Osteoblast (primary cell): ENCODE data around the gene CEP85L. TPM values are rescaled to one million over a fixed set of nuclear protein-coding genes. Genes with fewer than 3 reads are reported as not detected.

Source experiments
- DNase-seq: peaks from one replicate; pipeline ENCODE4 v3.0.0; 2011; ENCODE audit warnings: low spot score, mixed read lengths; ENCODE audit not compliant: insufficient read length; ENCODE audit errors: missing footprints
- H2AFZ ChIP-seq: 2 replicates; pipeline ENCODE4 v1.6.0; 2011; ENCODE audit warnings: mild to moderate bottlenecking, low read length
- H3K27ac ChIP-seq: 2 replicates; pipeline ENCODE4 v1.5.1; 2011; ENCODE audit warnings: mild to moderate bottlenecking, low read depth, low read length, moderate library complexity
- H3K27me3 ChIP-seq: 2 replicates; pipeline ENCODE4 v1.6.0; 2012; ENCODE audit warnings: mild to moderate bottlenecking, control low read depth, inconsistent platforms, low read length, moderate library complexity; ENCODE audit not compliant: insufficient read depth
- H3K36me3 ChIP-seq: 2 replicates; pipeline ENCODE4 v1.5.1; 2011; ENCODE audit warnings: mild to moderate bottlenecking, low read length, control low read depth, moderate library complexity; ENCODE audit not compliant: insufficient read depth
- H3K4me1 ChIP-seq: 2 replicates; pipeline ENCODE4 v1.5.1; 2011; ENCODE audit warnings: mild to moderate bottlenecking, low read length, control low read depth, moderate library complexity; ENCODE audit not compliant: insufficient read depth
- H3K4me2 ChIP-seq: 2 replicates; pipeline ENCODE4 v1.6.0; 2011; ENCODE audit warnings: mild to moderate bottlenecking, low read length; ENCODE audit not compliant: insufficient read depth
- H3K4me3 ChIP-seq: fragments of 200-600 bp; sonication (generic); 3 replicates; pipeline ENCODE4 v1.5.1; 2012; ENCODE audit warnings: mild to moderate bottlenecking, low read length, inconsistent platforms; ENCODE audit not compliant: insufficient read depth
- H3K79me2 ChIP-seq: 2 replicates; pipeline ENCODE4 v1.6.0; 2012; ENCODE audit warnings: mild to moderate bottlenecking, low read length, control low read depth, inconsistent platforms; ENCODE audit not compliant: insufficient read depth
- H3K9me3 ChIP-seq: 2 replicates; pipeline ENCODE4 v1.5.1; 2011; ENCODE audit warnings: low read depth, low read length, control low read depth
- H4K20me1 ChIP-seq: 2 replicates; pipeline ENCODE4 v1.6.0; 2012; ENCODE audit warnings: mild to moderate bottlenecking, low read length, control low read depth; ENCODE audit not compliant: insufficient read depth
- CTCF ChIP-seq: IDR thresholded peaks from 2 replicates; pipeline ENCODE4 v1.5.1; 2011; ENCODE audit warnings: mild to moderate bottlenecking, low read depth, low read length, moderate library complexity; ENCODE audit errors: extremely low read depth
- total RNA-seq: library from RNA; depleted of rRNA; stranded (reverse); fragments of >200 nt; gene quantifications from 2 replicates; pipeline ENCODE4 v1.2.3, GENCODE V29; 2012

The CEP85L gene
- total RNA-seq, 1 donor, result 15.2 TPM

DNA sequence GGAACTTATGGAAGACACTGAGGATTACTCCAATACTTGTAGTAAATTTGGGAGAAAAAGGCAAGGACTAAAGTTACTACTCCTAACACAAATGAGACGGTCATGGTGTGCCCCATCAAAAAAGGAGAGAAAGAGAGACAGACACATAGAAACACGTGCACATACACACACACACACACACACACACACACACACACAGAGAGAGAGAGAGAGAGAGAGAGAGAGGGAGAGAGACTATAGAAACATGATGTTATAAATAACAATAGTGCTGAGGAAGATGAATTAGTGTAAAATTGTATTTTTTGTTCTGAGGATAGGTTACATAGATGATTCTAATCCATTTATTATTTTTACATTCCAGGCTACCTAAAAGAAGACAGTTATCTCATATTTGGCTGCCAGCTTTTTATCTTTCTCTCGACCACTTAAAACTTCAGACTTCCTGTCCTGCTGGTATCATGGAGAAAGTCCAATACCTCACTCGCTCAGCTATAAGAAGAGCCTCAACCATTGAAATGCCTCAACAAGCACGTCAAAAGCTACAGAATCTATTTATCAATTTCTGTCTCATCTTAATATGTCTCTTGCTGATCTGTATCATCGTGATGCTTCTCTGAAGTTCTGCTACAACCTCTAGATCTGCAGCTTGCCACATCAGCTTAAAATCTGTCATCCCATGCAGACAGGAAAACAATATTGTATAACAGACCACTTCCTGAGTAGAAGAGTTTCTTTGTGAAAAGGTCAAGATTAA is 92.8 kb downstream of the CEP85L start:
- Histone ChIP-seq H3K79me2 (peaks cover 16% of the 10 kb centered on the region), H3K36me3 (no peaks in the 10 kb centered on the region), H4K20me1 (peaks cover 6% of the 10 kb centered on the region), H3K9me3 (no peaks in the 10 kb centered on the region), H3K27ac (no peak overlapping the region), H3K4me2 (no peak overlapping the region), H3K27me3 (no peaks in the 10 kb centered on the region), H3K4me1 (peaks cover 8% of the 10 kb centered on the region), H2AFZ (no peak overlapping the region), H3K4me3 (no peak overlapping the region)
- TF ChIP-seq CTCF, result no peak
- no peak for DNase-seq

DNA sequence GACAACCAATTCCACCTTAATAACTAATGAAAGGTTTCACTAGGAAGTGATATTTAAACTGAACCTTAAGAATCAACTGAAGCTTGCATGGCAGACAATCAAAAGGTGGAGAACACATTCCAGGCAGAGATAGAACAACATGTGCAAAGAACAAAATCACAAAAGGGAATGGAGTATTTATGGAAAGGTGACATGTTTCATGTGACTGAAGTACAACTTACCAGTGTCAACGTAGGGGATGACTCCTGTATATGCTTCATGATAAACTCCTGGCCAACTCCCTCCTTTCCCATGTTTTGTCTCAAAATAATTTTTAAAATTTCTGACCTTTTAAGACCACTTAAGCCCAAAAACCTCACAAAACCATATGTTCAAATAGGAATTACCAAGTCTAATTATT is 96.7 kb downstream of the CEP85L start:
- Histone ChIP-seq H3K27ac (no peak overlapping the region), H3K4me3 (no peak overlapping the region), H3K4me2 (no peak overlapping the region), H3K79me2 (peaks cover 14% of the 10 kb centered on the region), H2AFZ (no peak overlapping the region), H3K27me3 (no peaks in the 10 kb centered on the region), H3K36me3 (no peaks in the 10 kb centered on the region), H4K20me1 (peaks cover 7% of the 10 kb centered on the region), H3K4me1 (peaks cover 26% of the 10 kb centered on the region), H3K9me3 (no peaks in the 10 kb centered on the region)
- TF ChIP-seq CTCF, result no peak
- DNase-seq, result no peak

DNA sequence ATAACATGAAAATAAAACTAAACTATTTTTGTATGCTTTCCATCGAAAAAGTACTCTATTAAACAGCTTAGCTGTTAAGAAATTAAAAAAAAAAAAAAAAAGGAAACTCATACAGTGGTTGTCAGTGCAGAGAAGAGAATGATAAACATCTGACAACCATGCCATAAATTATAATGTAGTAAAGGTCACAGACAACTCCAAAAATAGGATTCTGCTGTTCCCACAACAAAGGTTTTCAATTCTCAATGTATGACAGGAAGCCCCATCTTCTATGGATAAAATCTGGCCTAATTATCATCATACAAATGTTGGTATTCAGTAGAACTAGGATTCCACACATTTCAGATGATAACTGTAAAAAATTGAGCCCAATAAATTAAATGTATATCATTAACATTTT is 98.3 kb downstream of the CEP85L start:
- Histone ChIP-seq H3K4me2 (no peak overlapping the region), H3K9me3 (no peaks in the 10 kb centered on the region), H3K27me3 (no peaks in the 10 kb centered on the region), H3K4me3 (no peak overlapping the region), H3K36me3 (no peaks in the 10 kb centered on the region), H3K79me2 (peaks cover 12% of the 10 kb centered on the region), H4K20me1 (peaks cover 7% of the 10 kb centered on the region), H3K4me1 (peaks cover 26% of the 10 kb centered on the region), H2AFZ (no peak overlapping the region), H3K27ac (peak overlapping the region; percentile 8)
- no peak for DNase-seq
- no peak for TF ChIP-seq CTCF

GRCh38 chr6:118551063-118552053 is 100.0 kb downstream of the CEP85L start:
- Histone ChIP-seq H4K20me1 (peaks cover 3% of the 10 kb centered on the region), H3K27me3 (no peaks in the 10 kb centered on the region), H3K9me3 (no peaks in the 10 kb centered on the region), H3K4me3 (no peak overlapping the region), H3K4me1 (peaks cover 24% of the 10 kb centered on the region), H3K79me2 (peaks cover 6% of the 10 kb centered on the region), H3K4me2 (peak overlapping the region; percentile 69), H3K36me3 (no peaks in the 10 kb centered on the region), H3K27ac (peak overlapping the region; percentile 75), H2AFZ (no peak overlapping the region)
- peak; percentile 61 for TF ChIP-seq CTCF
- DNase-seq, result peak; percentile 62
